Mesenchymal stem cell (in vitro differentiated cells and primary cell): ENCODE results near the gene PTPN9.
A peak's percentile ranks its signal among the peaks of the same experiment; 100 is the strongest.
"Not testable (repeated sequence)": the region's sequence is repeated elsewhere in the genome, so short reads cannot be mapped to it uniquely, and the experiment has no call there.

Source experiments
- DNase-seq: peaks from one replicate; pipeline ENCODE4 v3.0.0-alpha.2; 2013
- H2AFZ ChIP-seq: one replicate; pipeline ENCODE4 v1.6.1; 2013; ENCODE audit warnings: low read depth, mild to moderate bottlenecking, control low read depth, inconsistent platforms, low read length, moderate library complexity
- H2AK5ac ChIP-seq: 2 replicates; pipeline ENCODE4 v1.6.1; 2013; ENCODE audit warnings: low read length, moderate library complexity, mild to moderate bottlenecking, inconsistent platforms; ENCODE audit not compliant: severe bottlenecking
- H2BK120ac ChIP-seq: one replicate; pipeline ENCODE4 v1.6.1; 2013; ENCODE audit warnings: low read depth, mild to moderate bottlenecking, inconsistent platforms, low read length, moderate library complexity
- H2BK12ac ChIP-seq, 2 experiments: one replicate each; pipeline ENCODE4 v1.6.1; 2013; ENCODE audit warnings: inconsistent platforms in 2 of 2, low read length in 2 of 2, mild to moderate bottlenecking in 2 of 2, moderate library complexity in 2 of 2, control low read depth in 1 of 2
- H2BK15ac ChIP-seq: one replicate; pipeline ENCODE4 v1.6.1; 2013; ENCODE audit warnings: mild to moderate bottlenecking, low read depth, inconsistent platforms; ENCODE audit not compliant: poor library complexity, severe bottlenecking
- H2BK5ac ChIP-seq: 2 replicates; pipeline ENCODE4 v1.6.1; 2013; ENCODE audit warnings: low read depth, mild to moderate bottlenecking, low read length, control low read depth, inconsistent platforms; ENCODE audit not compliant: poor library complexity, severe bottlenecking
- H3K14ac ChIP-seq, 2 experiments: one replicate each; pipeline ENCODE4 v1.6.1; 2013; ENCODE audit warnings: inconsistent platforms in 2 of 2, low read length in 2 of 2, control low read depth in 1 of 2, mild to moderate bottlenecking in 1 of 2, moderate library complexity in 1 of 2
- H3K18ac ChIP-seq, 2 experiments: one replicate each; pipeline ENCODE4 v1.6.1; 2013; ENCODE audit warnings: inconsistent platforms in 2 of 2, low read length in 2 of 2, control low read depth in 1 of 2, low read depth in 1 of 2, mild to moderate bottlenecking in 1 of 2
- H3K23ac ChIP-seq, 2 experiments: one replicate each; pipeline ENCODE4 v1.6.1; 2013; ENCODE audit warnings: inconsistent platforms in 2 of 2, low read length in 2 of 2, mild to moderate bottlenecking in 2 of 2, moderate library complexity in 2 of 2, control low read depth in 1 of 2
- H3K27ac ChIP-seq: 2 replicates; pipeline ENCODE4 v1.5.1; 2013; ENCODE audit warnings: mild to moderate bottlenecking, moderate library complexity, low read length, control low read depth, inconsistent platforms; ENCODE audit not compliant: poor library complexity, severe bottlenecking
- H3K27me3 ChIP-seq, 2 experiments: 2 replicates each; pipeline versions ENCODE4 v1.6.1 to v1.7.0; 2013; ENCODE audit warnings: low read length in 2 of 2, mild to moderate bottlenecking in 2 of 2, moderate library complexity in 2 of 2, control low read depth in 1 of 2, inconsistent platforms in 1 of 2; ENCODE audit not compliant: control insufficient read depth in 1 of 2, insufficient read depth in 1 of 2
- H3K36me3 ChIP-seq, 2 experiments: 2 replicates each; pipeline versions ENCODE4 v1.6.1 to v1.7.0; 2013; ENCODE audit warnings: low read length in 2 of 2, control low read depth in 1 of 2, inconsistent platforms in 1 of 2, low read depth in 1 of 2, mild to moderate bottlenecking in 1 of 2; ENCODE audit not compliant: insufficient read depth in 2 of 2, control insufficient read depth in 1 of 2
- H3K4ac ChIP-seq, 2 experiments: one replicate each; pipeline ENCODE4 v1.6.1; 2013; ENCODE audit warnings: inconsistent platforms in 2 of 2, low read length in 2 of 2, mild to moderate bottlenecking in 2 of 2, moderate library complexity in 2 of 2, control low read depth in 1 of 2, low read depth in 1 of 2
- H3K4me1 ChIP-seq: 2 replicates; pipeline ENCODE4 v1.6.1; 2013; ENCODE audit warnings: low read depth, low read length, control low read depth; ENCODE audit not compliant: control insufficient read depth, insufficient read depth
- H3K4me2 ChIP-seq: 2 replicates; pipeline ENCODE4 v1.6.1; 2013; ENCODE audit warnings: low read length, mild to moderate bottlenecking, inconsistent platforms; ENCODE audit not compliant: poor library complexity, severe bottlenecking
- H3K4me3 ChIP-seq, 2 experiments: 2 replicates each; pipeline versions ENCODE4 v1.5.1 to v1.7.0; 2013; ENCODE audit warnings: low read length in 2 of 2, mild to moderate bottlenecking in 2 of 2, control low read depth in 1 of 2, low read depth in 1 of 2; ENCODE audit not compliant: insufficient read depth in 1 of 2
- H3K79me1 ChIP-seq: replicated peaks from 2 replicates; pipeline ENCODE4 v1.6.1; 2013; ENCODE audit warnings: mild to moderate bottlenecking, control low read depth, low read length, inconsistent platforms; ENCODE audit not compliant: poor library complexity, severe bottlenecking
- H3K9ac ChIP-seq: 2 replicates; pipeline ENCODE4 v1.7.0; 2013; ENCODE audit warnings: mild to moderate bottlenecking, low read length, moderate library complexity
- H3K9me3 ChIP-seq: 2 replicates; pipeline ENCODE4 v1.7.0; 2013; ENCODE audit warnings: mild to moderate bottlenecking, low read length; ENCODE audit not compliant: control insufficient read depth
- H4K8ac ChIP-seq: one replicate; pipeline ENCODE4 v1.6.1; 2013; ENCODE audit warnings: inconsistent platforms, mild to moderate bottlenecking, low read length, moderate library complexity
- H4K91ac ChIP-seq: one replicate; pipeline ENCODE4 v1.6.1; 2013; ENCODE audit warnings: mild to moderate bottlenecking, low read length, inconsistent platforms
- WGBS: methylation state at CpG from one replicate; pipeline ENCODE4 v1.1.7; 2013; ENCODE audit warnings: mixed read lengths; 5-methylcytosine and 5-hydroxymethylcytosine counted together

Gene PTPN9

GRCh38 chr15:75590239-75590638 is 11.1 kb upstream of the PTPN9 start:
- no peak overlapping the region for H2AK5ac ChIP-seq
- no peak for DNase-seq
- H3K4me2 ChIP-seq, result no peak overlapping the region
- H3K36me3 ChIP-seq, result peaks cover 9 to 41% of the 10 kb centered on the region in 2 experiments
- H4K91ac ChIP-seq, result no peak overlapping the region
- no peaks in the 10 kb centered on the region for H3K4me1 ChIP-seq
- no peak overlapping the region for H3K9ac ChIP-seq
- H4K8ac ChIP-seq, result no peak overlapping the region
- H2AFZ ChIP-seq, result no peak overlapping the region
- H3K9me3 ChIP-seq, result no peaks in the 10 kb centered on the region
- H3K27ac ChIP-seq, result no peak overlapping the region
- H2BK5ac ChIP-seq, result no peak overlapping the region
- no peaks in the 10 kb centered on the region for H3K27me3 ChIP-seq
- WGBS, result 100% methylated on average over 1 of the region's 2 CpGs
- no peak overlapping the region for H3K14ac ChIP-seq
- H3K4ac ChIP-seq, result no peak overlapping the region
- H3K4me3 ChIP-seq, result no peak overlapping the region
- no peak overlapping the region for H2BK15ac ChIP-seq
- H3K18ac ChIP-seq, result no peak overlapping the region
- H2BK12ac ChIP-seq, result no peak overlapping the region
- H2BK120ac ChIP-seq, result no peak overlapping the region
- no peak overlapping the region for H3K23ac ChIP-seq
- peaks cover 6% of the 10 kb centered on the region for H3K79me1 ChIP-seq

- Histone ChIP-seq H3K27me3 (no peaks in the 10 kb centered on the region), H4K8ac (no peak overlapping the region), H3K14ac (no peak overlapping the region), H4K91ac (no peak overlapping the region), H3K79me1 (peaks cover 4% of the 10 kb centered on the region), H3K18ac (no peak overlapping the region), H3K36me3 (peaks cover 4 to 32% of the 10 kb centered on the region in 2 experiments), H3K23ac (no peak overlapping the region), H2AK5ac (no peak overlapping the region), H2BK12ac (no peak overlapping the region), H3K4ac (no peak overlapping the region), H3K4me2 (no peak overlapping the region), H2BK15ac (no peak overlapping the region), H2AFZ (no peak overlapping the region), H2BK5ac (no peak overlapping the region), H2BK120ac (no peak overlapping the region), H3K9me3 (no peaks in the 10 kb centered on the region), H3K4me3 (no peak overlapping the region), H3K9ac (no peak overlapping the region), H3K27ac (no peak overlapping the region), H3K4me1 (no peaks in the 10 kb centered on the region)
- DNase-seq, result no peak
- WGBS, result 97% methylated on average over 5 of the region's 5 CpGs
Measured at GRCh38 chr15:75589071-75589470, 10.0 kb upstream of the PTPN9 start.

DNA sequence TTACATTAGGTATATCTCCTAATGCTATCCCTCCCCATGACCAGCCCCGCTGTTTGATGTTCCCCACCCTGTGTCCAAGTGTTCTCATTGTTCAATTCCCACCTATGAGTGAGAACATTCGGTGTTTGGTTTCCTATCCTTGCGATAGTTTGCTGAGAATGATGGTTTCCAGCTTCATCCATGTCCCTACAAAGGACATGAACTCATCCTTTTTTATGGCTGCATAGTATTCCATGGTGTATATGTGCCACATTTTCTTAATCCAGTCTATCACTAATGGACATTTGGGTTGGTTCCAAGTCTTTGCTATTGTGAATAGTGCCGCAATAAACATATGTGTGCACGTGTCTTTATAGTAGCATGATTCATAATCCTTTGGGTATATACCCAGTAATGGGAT is 7.3 kb upstream of the PTPN9 start:
- H3K4ac ChIP-seq, DNase-seq, H2AK5ac ChIP-seq, H3K9ac ChIP-seq, H2BK12ac ChIP-seq, H2BK5ac ChIP-seq, H3K79me1 ChIP-seq, H3K4me3 ChIP-seq, H2BK15ac ChIP-seq, H3K14ac ChIP-seq, H3K4me1 ChIP-seq, H2AFZ ChIP-seq, H2BK120ac ChIP-seq, H3K4me2 ChIP-seq, H3K23ac ChIP-seq, H3K18ac ChIP-seq, H4K91ac ChIP-seq, H3K27me3 ChIP-seq, H3K27ac ChIP-seq, H4K8ac ChIP-seq, H3K9me3 ChIP-seq: not testable (repeated sequence)
- peaks cover 0 to 17% of the 10 kb centered on the region in 2 experiments for H3K36me3 ChIP-seq
- 100% methylated on average over 1 of the region's 5 CpGs for WGBS

DNA sequence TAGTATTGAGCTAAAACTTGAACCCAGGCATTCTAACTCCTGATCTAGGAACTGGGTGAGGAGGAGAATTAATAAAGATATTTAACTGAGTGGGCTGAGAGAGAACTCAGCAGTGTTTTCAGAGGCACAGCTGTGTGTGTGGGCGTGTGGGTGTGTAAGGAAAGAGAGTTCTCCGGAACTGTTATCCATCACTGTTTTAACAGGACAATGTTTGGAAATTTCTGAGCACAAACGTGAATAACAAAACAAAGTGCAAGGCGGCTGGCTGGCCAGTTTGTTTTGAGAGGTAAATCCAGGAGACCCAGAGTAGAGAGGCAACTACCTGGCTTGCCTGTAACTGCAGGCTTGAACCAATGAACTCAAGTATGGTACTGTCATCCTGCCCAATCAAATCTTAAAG is 5.0 kb upstream of the PTPN9 start:
- Histone ChIP-seq H3K4me2 (no peak overlapping the region), H2BK5ac (no peak overlapping the region), H3K9ac (peak overlapping the region; percentile 33), H3K79me1 (peaks cover 2% of the 10 kb centered on the region), H2AFZ (no peak overlapping the region), H3K36me3 (peaks cover 0 to 7% of the 10 kb centered on the region in 2 experiments), H3K14ac (no peak overlapping the region), H3K4me1 (peaks cover 4% of the 10 kb centered on the region), H4K8ac (no peak overlapping the region), H4K91ac (no peak overlapping the region), H3K4me3 (no peak overlapping the region), H3K18ac (no peak overlapping the region), H3K23ac (no peak overlapping the region), H3K9me3 (no peaks in the 10 kb centered on the region), H3K27ac (no peak overlapping the region), H3K27me3 (no peaks in the 10 kb centered on the region), H2BK12ac (no peak overlapping the region), H3K4ac (no peak overlapping the region), H2BK120ac (no peak overlapping the region), H2AK5ac (no peak overlapping the region), H2BK15ac (no peak overlapping the region)
- whole genome bisulfite sequencing, result 58% methylated on average over 4 of the region's 4 CpGs
- no peak for DNase-seq
